ENCODE results near the gene CHST14.

CHST14 gene

GRCh38 chr15:40498418-40498817, 27.6 kb downstream of the CHST14 start:
- no peak for DNase-seq

GRCh38 chr15:40498891-40499290, 28.1 kb downstream of the CHST14 start:
- no peak for DNase-seq

- DNase-seq = no peak
These were observed 29.1 kb downstream of the CHST14 start for GRCh38 chr15:40499931-40500330.

GRCh38 chr15:40500568-40501330, 30.0 kb downstream of the CHST14 start:
- no peak for DNase-seq

- no peak for DNase-seq
These were observed 30.7 kb downstream of the CHST14 start for GRCh38 chr15:40501487-40501886.

GRCh38 chr15:40506964-40507571, 36.3 kb downstream of the CHST14 start:
- DNase-seq = peak; percentile 69

GRCh38 chr15:40508216-40508615, 37.4 kb downstream of the CHST14 start:
- DNase-seq = no peak

GRCh38 chr15:40510201-40510600, 39.4 kb downstream of the CHST14 start:
- DNase-seq = no peak

GRCh38 chr15:40511093-40511471, 40.3 kb downstream of the CHST14 start:
- no peak for DNase-seq

- DNase-seq = peak; percentile 11
These were observed 40.8 kb downstream of the CHST14 start for GRCh38 chr15:40511472-40512133.

- no peak for DNase-seq
These were observed 41.7 kb downstream of the CHST14 start for GRCh38 chr15:40512440-40512839.

GRCh38 chr15:40513609-40514008, 42.8 kb downstream of the CHST14 start:
- no peak for DNase-seq

- no peak for DNase-seq
These were observed 45.5 kb downstream of the CHST14 start for GRCh38 chr15:40516322-40516721.
